ENCODE data around the gene TTC12. TPM values are rescaled to one million over a fixed set of nuclear protein-coding genes. Genes with fewer than 3 reads are reported as not detected.
"Not testable (repeated sequence)": the region's sequence is repeated elsewhere in the genome, so short reads cannot be mapped to it uniquely, and the experiment has no call there.

TTC12 gene
- total RNA-seq, 2 donors from 2014 or later: 22.3 to 134 TPM

GRCh38 chr11:113293936-113294335, 20.4 kb upstream of the TTC12 start:
- no peak overlapping the region for H3K4me3 ChIP-seq
- H3K27me3 ChIP-seq: no peaks in the 10 kb centered on the region
- DNase-seq (no peak), ATAC-seq (no peak)
- H3K4me1 ChIP-seq: no peaks in the 10 kb centered on the region
- intact Hi-C loops (cut with DNase I): no loop called here
- WGBS, 2 donors: 37 to 47% methylated on average over 5 of the region's 5 CpGs
- H3K9me3 ChIP-seq: no peaks in the 10 kb centered on the region
- H3K36me3 ChIP-seq (replicated peaks in 1 of 2; ENCODE audit: insufficient read depth in 1 of 2, low read depth in 2 of 2): no peaks in the 10 kb centered on the region
- TF ChIP-seq POLR2A (IDR thresholded peaks at IDR 0.05): no peak
- TF ChIP-seq, protein P1, sequence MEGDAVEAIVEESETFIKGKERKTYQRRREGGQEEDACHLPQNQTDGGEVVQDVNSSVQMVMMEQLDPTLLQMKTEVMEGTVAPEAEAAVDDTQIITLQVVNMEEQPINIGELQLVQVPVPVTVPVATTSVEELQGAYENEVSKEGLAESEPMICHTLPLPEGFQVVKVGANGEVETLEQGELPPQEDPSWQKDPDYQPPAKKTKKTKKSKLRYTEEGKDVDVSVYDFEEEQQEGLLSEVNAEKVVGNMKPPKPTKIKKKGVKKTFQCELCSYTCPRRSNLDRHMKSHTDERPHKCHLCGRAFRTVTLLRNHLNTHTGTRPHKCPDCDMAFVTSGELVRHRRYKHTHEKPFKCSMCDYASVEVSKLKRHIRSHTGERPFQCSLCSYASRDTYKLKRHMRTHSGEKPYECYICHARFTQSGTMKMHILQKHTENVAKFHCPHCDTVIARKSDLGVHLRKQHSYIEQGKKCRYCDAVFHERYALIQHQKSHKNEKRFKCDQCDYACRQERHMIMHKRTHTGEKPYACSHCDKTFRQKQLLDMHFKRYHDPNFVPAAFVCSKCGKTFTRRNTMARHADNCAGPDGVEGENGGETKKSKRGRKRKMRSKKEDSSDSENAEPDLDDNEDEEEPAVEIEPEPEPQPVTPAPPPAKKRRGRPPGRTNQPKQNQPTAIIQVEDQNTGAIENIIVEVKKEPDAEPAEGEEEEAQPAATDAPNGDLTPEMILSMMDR (IDR thresholded peaks at IDR 0.05): no peak
- H3K27ac ChIP-seq: no peak overlapping the region

DNA sequence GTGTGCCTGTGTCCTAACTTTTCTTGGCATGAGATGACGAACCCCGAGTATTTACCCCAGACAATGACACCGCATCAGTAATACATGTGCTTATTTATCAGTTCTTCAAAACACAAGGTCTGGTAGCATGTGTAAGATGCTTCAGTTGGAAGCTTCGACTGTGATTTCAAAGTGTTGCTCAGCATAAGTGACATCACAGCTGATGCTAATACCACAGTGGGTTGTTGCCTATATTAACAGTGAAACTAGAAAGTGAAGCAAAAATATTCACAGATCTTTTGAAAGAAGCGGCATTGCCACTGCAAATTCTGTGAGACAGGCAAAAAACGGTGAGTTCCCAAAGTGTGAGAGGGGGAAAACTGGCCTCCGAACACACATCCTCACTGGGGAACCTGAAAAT, 18.4 kb upstream of the TTC12 start:
- H3K27ac ChIP-seq: no peak overlapping the region
- H3K27me3 ChIP-seq: no peaks in the 10 kb centered on the region
- TF ChIP-seq, protein P1 (IDR thresholded peaks at IDR 0.05): no peak
- no peak for TF ChIP-seq POLR2A (IDR thresholded peaks at IDR 0.05)
- no peaks in the 10 kb centered on the region for H3K36me3 ChIP-seq (replicated peaks in 1 of 2; ENCODE audit: insufficient read depth in 1 of 2, low read depth in 2 of 2)
- ATAC-seq (no peak), DNase-seq (no peak)
- 68 to 73% methylated on average over 7 of the region's 7 CpGs for WGBS, 2 donors
- intact Hi-C loops (cut with DNase I): no loop called here
- no peaks in the 10 kb centered on the region for H3K9me3 ChIP-seq
- H3K4me3 ChIP-seq: no peak overlapping the region
- no peaks in the 10 kb centered on the region for H3K4me1 ChIP-seq

- intact Hi-C loops (cut with DNase I): no loop called here
Measured at GRCh38 chr11:113296447-113297205, 17.8 kb upstream of the TTC12 start.

GRCh38 chr11:113298496-113298895, 15.9 kb upstream of the TTC12 start:
- DNase-seq; H3K9me3 ChIP-seq; intact Hi-C loops (cut with DNase I); H3K4me3 ChIP-seq; H3K36me3 ChIP-seq (replicated peaks in 1 of 2; ENCODE audit: insufficient read depth in 1 of 2, low read depth in 2 of 2); H3K4me1 ChIP-seq; H3K27ac ChIP-seq; H3K27me3 ChIP-seq; ATAC-seq: not testable (repeated sequence)
- 70 to 76% methylated on average over 3 of the region's 3 CpGs for WGBS, 2 donors

More at GRCh38 chr11:113296447-113297205, 17.8 kb upstream of the TTC12 start:
- H3K27ac ChIP-seq: no peak overlapping the region
- DNase-seq (no peak), ATAC-seq (no peak)
- 77 to 82% methylated on average over 2 of the region's 2 CpGs for WGBS, 2 donors
- no peaks in the 10 kb centered on the region for H3K36me3 ChIP-seq (replicated peaks in 1 of 2; ENCODE audit: insufficient read depth in 1 of 2, low read depth in 2 of 2)
- no peaks in the 10 kb centered on the region for H3K4me1 ChIP-seq
- H3K27me3 ChIP-seq: no peaks in the 10 kb centered on the region
- no peaks in the 10 kb centered on the region for H3K9me3 ChIP-seq
- TF ChIP-seq, protein P1 (IDR thresholded peaks at IDR 0.05): no peak
- no peak for TF ChIP-seq POLR2A (IDR thresholded peaks at IDR 0.05)
- H3K4me3 ChIP-seq: no peak overlapping the region

- no peak for ATAC-seq
- Histone ChIP-seq H3K4me3 (no peak overlapping the region), H3K9me3 (no peaks in the 10 kb centered on the region), H3K36me3 (replicated peaks in 1 of 2; ENCODE audit: insufficient read depth in 1 of 2, low read depth in 2 of 2) (no peaks in the 10 kb centered on the region), H3K4me1 (no peaks in the 10 kb centered on the region), H3K27me3 (no peaks in the 10 kb centered on the region), H3K27ac (no peak overlapping the region)
- no peak for DNase-seq
- TF ChIP-seq, protein P1 (IDR thresholded peaks at IDR 0.05): no peak
- intact Hi-C loops (cut with DNase I): loop anchor here (5.0 to 10.0 kb wide), 3 partner anchors 227 to 492 kb away; no protein-coding TSS in a partner anchor
Measured at GRCh38 chr11:113304916-113305315, 9.5 kb upstream of the TTC12 start.

Measured in body of pancreas (tissue), 4 donors.